ENCODE measurements around the gene CARS1. TPM values are rescaled to one million over a fixed set of nuclear protein-coding genes. Genes with fewer than 3 reads are reported as not detected.

CARS1 gene
- total RNA-seq, 4 donors from 2014 or later: 29.3 to 50.4 (median 36.4) TPM

DNA sequence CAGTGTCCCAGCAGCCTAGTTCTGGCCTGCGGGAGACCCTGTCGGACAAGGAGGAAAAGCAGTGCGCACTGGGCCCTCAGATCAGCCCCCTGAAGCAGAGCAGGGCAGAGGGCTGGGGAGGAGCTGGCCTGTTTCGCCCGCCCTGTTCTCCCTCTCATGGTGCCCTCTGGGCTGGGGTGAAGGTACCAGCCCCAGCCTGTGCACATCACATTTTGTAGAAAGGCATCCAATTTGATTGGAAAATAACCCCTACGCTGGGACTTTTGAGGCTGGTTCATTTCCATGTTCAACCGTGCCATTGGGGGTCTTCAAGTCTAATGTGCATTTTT, 64.3 kb downstream of the CARS1 start:
- no peaks in the 10 kb centered on the region for H3K9me3 ChIP-seq
- no peaks in the 10 kb centered on the region for H3K27me3 ChIP-seq
- 31 to 35% methylated on average over 5 to 7 of the region's 7 CpGs for WGBS, 2 donors
- peak overlapping the region in 1 of 4 donors; percentile 92 for H3K27ac ChIP-seq
- no peak for TF ChIP-seq POLR2A (IDR thresholded peaks at IDR 0.05)
- TF ChIP-seq EP300 (IDR thresholded peaks at IDR 0.05): no peak
- TF ChIP-seq, protein P1, sequence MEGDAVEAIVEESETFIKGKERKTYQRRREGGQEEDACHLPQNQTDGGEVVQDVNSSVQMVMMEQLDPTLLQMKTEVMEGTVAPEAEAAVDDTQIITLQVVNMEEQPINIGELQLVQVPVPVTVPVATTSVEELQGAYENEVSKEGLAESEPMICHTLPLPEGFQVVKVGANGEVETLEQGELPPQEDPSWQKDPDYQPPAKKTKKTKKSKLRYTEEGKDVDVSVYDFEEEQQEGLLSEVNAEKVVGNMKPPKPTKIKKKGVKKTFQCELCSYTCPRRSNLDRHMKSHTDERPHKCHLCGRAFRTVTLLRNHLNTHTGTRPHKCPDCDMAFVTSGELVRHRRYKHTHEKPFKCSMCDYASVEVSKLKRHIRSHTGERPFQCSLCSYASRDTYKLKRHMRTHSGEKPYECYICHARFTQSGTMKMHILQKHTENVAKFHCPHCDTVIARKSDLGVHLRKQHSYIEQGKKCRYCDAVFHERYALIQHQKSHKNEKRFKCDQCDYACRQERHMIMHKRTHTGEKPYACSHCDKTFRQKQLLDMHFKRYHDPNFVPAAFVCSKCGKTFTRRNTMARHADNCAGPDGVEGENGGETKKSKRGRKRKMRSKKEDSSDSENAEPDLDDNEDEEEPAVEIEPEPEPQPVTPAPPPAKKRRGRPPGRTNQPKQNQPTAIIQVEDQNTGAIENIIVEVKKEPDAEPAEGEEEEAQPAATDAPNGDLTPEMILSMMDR (IDR thresholded peaks at IDR 0.05): no peak
- no peaks in the 10 kb centered on the region for H3K36me3 ChIP-seq
- peaks cover 0 to 42% (median 32%) of the 10 kb centered on the region in 4 donors for H3K4me1 ChIP-seq
- H3K4me3 ChIP-seq: peak overlapping the region in 3 of 4 donors; percentile 68 to 90 (median 69)
- DNase-seq (ENCODE audit: low spot score in 2 of 2): no peak

DNA sequence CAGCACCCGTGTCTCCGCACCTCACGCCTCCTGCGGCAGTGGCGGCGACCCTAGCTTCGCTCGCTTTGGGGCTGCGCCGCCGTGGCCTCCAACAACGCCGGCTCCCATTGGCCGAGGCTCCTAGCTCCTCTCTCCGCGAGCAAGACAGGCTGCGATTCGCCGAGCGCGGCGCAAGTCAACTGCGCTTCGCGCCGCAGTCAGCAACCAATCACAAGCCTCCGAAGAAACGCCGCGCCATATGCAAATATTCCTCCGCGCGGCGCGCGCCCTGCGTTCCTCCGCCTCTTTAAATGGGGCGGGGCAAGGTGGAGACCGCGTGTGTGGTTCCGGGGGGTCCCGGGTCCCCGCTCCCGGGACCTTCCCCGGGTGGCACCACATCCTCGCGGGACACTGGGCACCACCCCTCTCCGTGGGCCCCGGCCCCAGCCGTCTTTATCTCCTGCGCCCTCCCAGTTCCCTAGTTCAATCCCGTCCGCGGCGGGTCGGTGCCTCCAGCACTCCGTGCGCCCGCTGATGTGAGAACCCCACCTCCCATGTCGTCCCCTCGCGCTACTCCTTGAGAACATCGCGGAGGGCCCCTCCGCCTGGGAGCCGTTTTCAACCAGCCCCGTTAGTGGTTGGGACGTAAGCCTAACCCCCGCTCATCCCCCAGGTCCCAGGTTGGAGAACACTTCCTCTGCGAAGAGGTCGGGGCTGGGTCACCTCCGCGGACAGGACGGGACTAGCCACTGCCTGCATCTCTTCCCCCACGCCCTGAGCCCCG, 64.8 kb downstream of the CARS1 start, which contains the start of gene NAP1L4:
NAP1L4 (minus strand) TSS at position 96 of the 763 bp plus-strand sequence. CDS start 13,109 bp downstream, outside the sequence.
- Histone ChIP-seq H3K9me3 (no peaks in the 10 kb centered on the region), H3K36me3 (no peaks in the 10 kb centered on the region), H3K27ac (peak within 1 kb of the TSS; percentile 82 to 98 (median 92)), H3K4me1 (peaks cover 0 to 48% (median 35%) of the 10 kb centered on the region in 4 donors), H3K27me3 (no peaks in the 10 kb centered on the region), H3K4me3 (peak within 1 kb of the TSS; percentile 68 to 90 (median 73))
- WGBS, 2 donors: 0% methylated on average over 14 to 34 of the region's 77 CpGs
- TF ChIP-seq POLR2A (IDR thresholded peaks at IDR 0.05) (peak; percentile 44 to 86), EP300 (IDR thresholded peaks at IDR 0.05) (peak; percentile 72 to 86)
- TF ChIP-seq, protein P1 (IDR thresholded peaks at IDR 0.05): peak in 2 of 5 experiments; percentile 3 to 39
- peak; percentile 91 to 95 for DNase-seq (ENCODE audit: low spot score in 2 of 2)

DNA sequence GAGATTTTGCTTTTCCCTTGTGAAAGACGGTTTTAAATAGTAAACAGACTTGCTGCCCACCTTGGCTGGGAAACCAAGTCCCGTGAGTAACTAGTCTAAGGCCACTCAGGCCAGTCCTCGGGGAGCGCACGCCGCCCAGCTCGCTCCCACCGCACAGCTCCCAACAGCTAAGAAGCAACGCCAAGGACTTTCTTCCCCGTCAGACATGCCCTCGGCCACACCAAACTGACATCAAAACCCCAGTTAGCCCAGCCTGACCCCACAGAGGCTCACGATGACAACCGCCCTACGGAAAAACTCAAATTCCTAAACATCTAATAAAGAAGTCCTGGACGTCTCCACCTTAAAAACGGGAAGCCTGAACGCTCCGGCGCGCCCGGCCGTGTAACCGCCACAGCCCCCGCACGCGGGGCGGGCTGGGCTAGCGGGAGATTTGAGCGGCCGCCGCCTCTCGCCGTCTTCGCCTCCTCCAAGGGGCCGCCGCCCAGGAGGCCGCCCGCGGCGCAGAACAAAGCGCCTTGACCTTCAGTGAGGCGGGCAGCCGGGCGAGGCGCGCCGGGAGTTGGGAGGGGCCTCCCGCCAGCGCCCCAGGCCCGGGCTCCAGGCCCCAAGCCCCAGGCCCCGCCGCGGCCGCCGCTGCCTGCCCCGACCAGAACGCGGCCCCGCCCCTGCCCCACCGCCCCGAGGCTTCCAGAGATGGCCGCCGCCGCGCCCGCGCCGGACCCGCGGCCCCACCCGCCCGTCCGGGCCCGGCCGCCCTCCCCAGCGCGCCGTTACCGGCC, 65.6 kb downstream of the CARS1 start:
- TF ChIP-seq, protein P1 (IDR thresholded peaks at IDR 0.05): peak in 1 of 5 experiments; percentile 29
- TF ChIP-seq EP300 (IDR thresholded peaks at IDR 0.05) (peak in 1 of 2 donors; percentile 27), POLR2A (IDR thresholded peaks at IDR 0.05) (no peak)
- no peaks in the 10 kb centered on the region for H3K27me3 ChIP-seq
- WGBS, 2 donors: 1% methylated on average over 41 to 53 of the region's 79 CpGs
- peaks cover 0 to 55% (median 37%) of the 10 kb centered on the region in 4 donors for H3K4me1 ChIP-seq
- H3K4me3 ChIP-seq: peak overlapping the region; percentile 68 to 90 (median 73)
- H3K36me3 ChIP-seq: no peaks in the 10 kb centered on the region
- no peak for DNase-seq (ENCODE audit: low spot score in 2 of 2)
- H3K9me3 ChIP-seq: no peaks in the 10 kb centered on the region
- peak overlapping the region; percentile 82 to 98 (median 92) for H3K27ac ChIP-seq

DNA sequence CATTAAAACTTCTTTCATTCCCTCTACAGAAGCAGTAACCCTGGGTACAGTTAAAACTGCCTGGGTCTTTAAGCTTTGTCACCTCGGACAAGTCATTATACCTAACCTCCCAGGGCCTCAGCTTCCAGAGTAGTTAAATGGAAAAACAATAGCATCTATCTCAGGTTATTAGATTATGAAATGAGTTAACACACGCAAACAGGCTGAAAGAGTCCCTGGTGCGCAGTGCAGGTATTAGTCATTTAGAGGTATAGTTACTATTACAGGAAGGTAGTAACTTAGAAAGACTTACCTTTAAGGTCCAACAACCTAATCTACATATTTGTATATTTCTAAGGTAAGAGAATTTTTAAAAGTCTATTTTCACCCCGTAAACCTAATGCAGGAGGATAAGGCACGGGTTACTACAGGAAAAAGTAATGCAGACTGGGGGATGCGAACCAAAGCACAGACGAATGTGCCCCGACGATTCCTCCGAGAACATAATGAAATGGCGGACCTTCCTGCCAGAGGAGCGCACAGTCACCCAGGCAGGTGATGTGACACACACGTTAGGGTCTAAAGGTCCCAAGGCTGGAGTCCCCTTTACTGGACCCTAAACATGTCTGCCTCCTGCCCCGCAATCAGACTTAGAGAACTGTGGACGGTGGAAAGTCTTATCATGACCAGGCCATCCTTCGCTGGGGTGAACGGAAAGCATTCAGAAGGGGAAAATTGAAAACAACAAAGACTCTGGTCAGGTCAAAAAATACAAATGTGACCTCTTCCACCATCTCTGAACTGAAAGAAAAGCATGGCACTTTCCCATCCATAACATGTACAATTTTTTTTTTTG, 66.4 kb downstream of the CARS1 start:
- Histone ChIP-seq H3K27ac (peak overlapping the region; percentile 82 to 98 (median 92)), H3K9me3 (no peaks in the 10 kb centered on the region), H3K36me3 (no peaks in the 10 kb centered on the region), H3K27me3 (no peaks in the 10 kb centered on the region), H3K4me1 (peaks cover 0 to 59% (median 37%) of the 10 kb centered on the region in 4 donors), H3K4me3 (peak overlapping the region; percentile 68 to 90 (median 73))
- TF ChIP-seq, protein P1 (IDR thresholded peaks at IDR 0.05): no peak
- TF ChIP-seq POLR2A (IDR thresholded peaks at IDR 0.05) (no peak), EP300 (IDR thresholded peaks at IDR 0.05) (no peak)
- 4 to 6% methylated on average over 17 of the region's 17 CpGs for WGBS, 2 donors
- no peak for DNase-seq (ENCODE audit: low spot score in 2 of 2)

Measured in tibial nerve (tissue), 4 donors.